Stimulated activated CD4-positive, alpha-beta T cell treated with anti-CD3 and anti-CD28 coated beads, Interleukin-1b, Interleukin-23, amount 100 ng/mL, for 4 hours (primary cell): ENCODE results near the gene IRF2.

Experiments
- DNase-seq, 2 donors: peaks; one replicate each; pipeline ENCODE4 v3.0.0-alpha.2; 2020; ENCODE audit warnings: low read depth in 2 of 2

The IRF2 gene

GRCh38 chr4:184432127-184432922 is 42.0 kb downstream of the IRF2 start:
- no peak for DNase-seq

- no peak for DNase-seq
Measured at GRCh38 chr4:184430163-184430562, 44.2 kb downstream of the IRF2 start.

GRCh38 chr4:184428787-184429186 is 45.6 kb downstream of the IRF2 start:
- DNase-seq: no peak

GRCh38 chr4:184427687-184428086 is 46.7 kb downstream of the IRF2 start:
- DNase-seq: no peak

GRCh38 chr4:184427093-184427492 is 47.3 kb downstream of the IRF2 start:
- DNase-seq: no peak

GRCh38 chr4:184424993-184425758 is 49.2 kb downstream of the IRF2 start:
- DNase-seq: no peak

GRCh38 chr4:184424279-184424678 is 50.1 kb downstream of the IRF2 start:
- no peak for DNase-seq

- DNase-seq: no peak
Measured at GRCh38 chr4:184423003-184423686, 51.2 kb downstream of the IRF2 start.

GRCh38 chr4:184422378-184422777 is 52.0 kb downstream of the IRF2 start:
- DNase-seq: no peak

GRCh38 chr4:184421533-184422155 is 52.7 kb downstream of the IRF2 start:
- no peak for DNase-seq

GRCh38 chr4:184420881-184421416 is 53.4 kb downstream of the IRF2 start:
- DNase-seq: no peak

- no peak for DNase-seq
Measured at GRCh38 chr4:184420402-184420801, 53.9 kb downstream of the IRF2 start.

GRCh38 chr4:184419976-184420375 is 54.4 kb downstream of the IRF2 start:
- DNase-seq: no peak

GRCh38 chr4:184417802-184418511 is 56.4 kb downstream of the IRF2 start:
- DNase-seq: no peak

- DNase-seq: peak in 1 of 2 donors; percentile 14
Measured at GRCh38 chr4:184416913-184417734, 57.2 kb downstream of the IRF2 start.

- DNase-seq: no peak
Measured at GRCh38 chr4:184415071-184415470, 59.3 kb downstream of the IRF2 start.

- DNase-seq: no peak
Measured at GRCh38 chr4:184413261-184414046, 60.9 kb downstream of the IRF2 start.

- DNase-seq: no peak
Measured at GRCh38 chr4:184410748-184411147, 63.6 kb downstream of the IRF2 start.

- peak in 1 of 2 donors; percentile 13 for DNase-seq
Measured at GRCh38 chr4:184409911-184410692, 64.2 kb downstream of the IRF2 start.
